ENCODE results near the gene CREBL2.
"Not testable (repeated sequence)": the region's sequence is repeated elsewhere in the genome, so short reads cannot be mapped to it uniquely, and the experiment has no call there.

CREBL2 gene

GRCh38 chr12:12639995-12640394, 28.3 kb downstream of the CREBL2 start:
- not testable (repeated sequence) for DNase-seq (ENCODE audit: low read depth)

- no peak for DNase-seq (ENCODE audit: low read depth)
These were observed 30.0 kb downstream of the CREBL2 start for GRCh38 chr12:12641650-12642049.

GRCh38 chr12:12642916-12643315, 31.2 kb downstream of the CREBL2 start:
- no peak for DNase-seq (ENCODE audit: low read depth)

GRCh38 chr12:12645485-12645884, 33.8 kb downstream of the CREBL2 start:
- no peak for DNase-seq (ENCODE audit: low read depth)

- DNase-seq (ENCODE audit: low read depth) = peak; percentile 44
These were observed 34.3 kb downstream of the CREBL2 start for GRCh38 chr12:12645968-12646367.

- DNase-seq (ENCODE audit: low read depth) = no peak
These were observed 34.9 kb downstream of the CREBL2 start for GRCh38 chr12:12646483-12647072.

GRCh38 chr12:12648284-12648683, 36.6 kb downstream of the CREBL2 start:
- DNase-seq (ENCODE audit: low read depth) = no peak

- no peak for DNase-seq (ENCODE audit: low read depth)
These were observed 37.4 kb downstream of the CREBL2 start for GRCh38 chr12:12648951-12649650.

GRCh38 chr12:12651752-12652151, 40.1 kb downstream of the CREBL2 start:
- DNase-seq (ENCODE audit: low read depth) = no peak

- DNase-seq (ENCODE audit: low read depth) = not testable (repeated sequence)
These were observed 41.0 kb downstream of the CREBL2 start for GRCh38 chr12:12652704-12653103.

GRCh38 chr12:12653922-12654321, 42.2 kb downstream of the CREBL2 start:
- DNase-seq (ENCODE audit: low read depth) = no peak

- DNase-seq (ENCODE audit: low read depth) = no peak
These were observed 43.2 kb downstream of the CREBL2 start for GRCh38 chr12:12654691-12655460.

- DNase-seq (ENCODE audit: low read depth) = no peak
These were observed 48.5 kb downstream of the CREBL2 start for GRCh38 chr12:12660201-12660600.

- DNase-seq (ENCODE audit: low read depth) = peak; percentile 56
These were observed 49.6 kb downstream of the CREBL2 start for GRCh38 chr12:12661086-12661856.

- DNase-seq (ENCODE audit: low read depth) = no peak
These were observed 52.1 kb downstream of the CREBL2 start for GRCh38 chr12:12663644-12664294.

- DNase-seq (ENCODE audit: low read depth) = no peak
These were observed 53.5 kb downstream of the CREBL2 start for GRCh38 chr12:12665194-12665593.

- DNase-seq (ENCODE audit: low read depth) = no peak
These were observed 56.3 kb downstream of the CREBL2 start for GRCh38 chr12:12668005-12668404.

- DNase-seq (ENCODE audit: low read depth) = no peak
These were observed 57.3 kb downstream of the CREBL2 start for GRCh38 chr12:12669020-12669419.

GRCh38 chr12:12671850-12672660, 60.4 kb downstream of the CREBL2 start:
- no peak for DNase-seq (ENCODE audit: low read depth)

GRCh38 chr12:12673296-12673695, 61.6 kb downstream of the CREBL2 start:
- no peak for DNase-seq (ENCODE audit: low read depth)

GRCh38 chr12:12676605-12677004, 64.9 kb downstream of the CREBL2 start:
- no peak for DNase-seq (ENCODE audit: low read depth)
